ENCODE data around the gene MAN2B2.

MAN2B2 gene

DNA sequence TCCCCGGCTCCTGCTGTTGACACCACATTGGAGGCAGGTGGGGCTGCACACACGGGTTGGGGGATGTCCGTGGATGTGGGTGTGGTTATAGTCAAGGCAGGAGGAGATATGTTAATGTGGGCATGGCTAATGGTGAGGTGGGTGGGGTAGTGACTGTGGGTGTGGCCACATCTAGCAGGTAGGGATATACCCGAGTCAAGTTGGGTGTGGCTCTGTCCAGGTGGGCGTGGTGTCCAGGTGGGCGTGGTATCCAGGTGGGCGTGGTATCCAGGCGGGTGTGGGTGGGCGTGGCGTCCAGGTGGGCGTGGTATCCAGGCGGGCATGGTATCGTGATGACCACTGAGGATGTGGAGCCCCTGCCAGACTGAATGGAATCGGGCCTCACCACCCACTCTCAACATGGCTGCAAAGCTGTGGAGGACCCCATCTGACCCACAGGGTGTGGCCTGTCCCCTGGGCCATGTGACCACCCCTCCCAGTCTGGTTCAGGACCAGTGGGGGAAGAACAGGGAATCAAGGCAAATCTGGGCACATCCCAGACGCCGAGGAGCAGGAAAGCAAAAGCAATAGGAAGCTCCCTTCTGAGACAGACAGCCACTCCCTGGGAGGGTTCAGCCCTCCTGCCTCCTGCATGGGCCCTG, 21.0 kb downstream of the MAN2B2 start:
- DNase-seq = no peak

DNA sequence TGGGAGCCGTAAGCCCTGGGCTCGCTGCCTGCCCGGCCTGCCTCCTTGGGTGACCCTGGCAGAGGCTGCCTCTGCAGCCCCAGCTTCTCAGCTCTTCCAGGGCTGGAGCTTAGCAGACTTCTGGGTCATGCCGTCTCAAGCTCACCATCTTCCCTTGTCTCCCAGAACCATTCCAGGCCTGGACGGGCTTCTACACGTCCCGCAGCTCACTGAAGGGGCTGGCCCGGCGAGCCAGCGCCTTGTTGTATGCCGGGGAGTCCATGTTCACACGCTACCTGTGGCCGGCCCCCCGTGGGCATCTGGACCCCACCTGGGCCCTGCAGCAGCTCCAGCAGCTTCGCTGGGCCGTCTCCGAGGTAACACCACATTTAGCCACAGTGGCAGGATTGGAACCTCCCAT, 22.0 kb downstream of the MAN2B2 start:
- no peak for DNase-seq

DNA sequence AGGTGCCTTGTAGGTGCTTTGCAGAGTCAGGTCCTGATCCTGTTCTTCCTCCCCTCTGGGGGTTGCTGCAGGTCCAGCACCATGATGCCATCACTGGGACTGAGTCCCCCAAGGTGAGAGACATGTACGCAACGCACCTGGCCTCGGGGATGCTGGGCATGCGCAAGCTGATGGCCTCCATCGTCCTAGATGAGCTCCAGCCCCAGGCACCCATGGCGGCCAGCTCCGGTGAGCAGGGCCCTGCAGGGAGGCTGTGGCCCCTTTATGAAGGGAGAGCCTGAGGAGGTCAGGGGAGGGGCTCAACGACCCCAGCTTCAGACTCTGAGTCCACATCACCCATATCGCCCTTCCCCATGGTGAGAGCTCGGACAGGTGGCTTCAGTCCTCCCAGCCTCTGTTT, 23.1 kb downstream of the MAN2B2 start:
- DNase-seq = no peak

DNA sequence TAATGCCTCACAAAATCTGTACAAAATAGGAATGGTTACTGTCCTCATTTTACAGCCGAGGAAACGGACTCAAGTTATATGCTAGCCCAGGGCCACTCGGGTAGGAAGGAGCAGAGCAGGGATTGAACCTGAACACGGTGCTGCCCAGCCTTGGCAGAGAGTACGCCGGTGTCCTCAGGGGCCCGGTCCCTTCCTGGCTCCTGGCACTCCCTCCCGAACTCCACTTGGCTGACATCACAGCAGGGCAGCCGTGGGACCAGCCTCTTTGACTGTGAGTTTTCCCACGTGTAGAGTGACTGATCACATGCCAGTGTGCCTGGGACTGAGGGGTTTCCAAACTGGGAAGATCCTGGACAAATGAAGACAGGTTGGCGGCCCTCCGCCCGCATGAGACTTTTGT, 23.7 kb downstream of the MAN2B2 start:
- no peak for DNase-seq

DNA sequence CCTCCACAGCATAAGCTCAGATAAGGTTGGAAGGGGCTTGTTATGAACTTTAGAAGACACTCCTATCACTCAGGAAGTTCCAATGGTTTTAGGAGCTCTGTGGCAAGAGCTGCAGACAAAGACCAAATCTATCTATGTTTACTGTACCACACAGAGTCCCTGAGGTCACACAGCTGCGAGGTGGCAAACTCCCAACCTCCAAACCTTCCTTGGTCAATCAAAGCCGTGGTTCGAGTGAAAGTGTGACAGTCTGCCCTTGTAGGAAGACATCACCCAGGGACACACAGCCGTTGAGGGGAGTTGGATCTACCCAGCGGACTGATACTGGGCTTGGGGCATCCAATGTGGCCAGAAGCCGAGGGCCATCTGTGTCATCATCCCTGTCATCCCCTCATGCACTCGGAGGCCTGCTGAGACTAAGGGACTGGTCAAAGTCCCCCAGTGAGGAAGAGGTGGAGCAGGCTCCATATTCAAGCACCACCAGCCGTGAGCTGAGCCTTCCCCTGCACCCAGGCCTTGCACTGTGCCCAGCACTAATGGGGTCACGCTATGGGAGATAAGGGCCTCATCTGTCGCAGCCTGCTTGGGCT, 26.8 kb downstream of the MAN2B2 start:
- DNase-seq = no peak

DNA sequence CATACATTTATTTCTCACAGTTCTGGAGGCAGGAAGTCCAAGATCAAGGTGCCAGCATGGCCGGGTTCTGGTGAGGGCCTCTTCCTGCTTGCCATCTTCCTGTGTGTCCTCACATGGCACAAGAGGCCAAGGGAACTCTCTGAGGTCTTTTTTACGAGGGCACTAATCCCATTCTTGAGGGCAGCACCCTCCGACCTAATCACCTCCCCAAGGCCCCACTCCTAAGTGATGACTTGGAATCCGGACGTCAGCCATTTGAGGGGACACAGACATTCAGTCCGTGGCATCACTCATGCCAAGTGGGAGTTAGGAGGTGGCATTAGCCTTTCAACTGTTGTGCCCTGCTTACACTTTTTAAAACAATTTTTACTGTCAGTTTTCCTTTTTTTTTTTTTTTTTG, 27.3 kb downstream of the MAN2B2 start:
- DNase-seq = no peak

DNA sequence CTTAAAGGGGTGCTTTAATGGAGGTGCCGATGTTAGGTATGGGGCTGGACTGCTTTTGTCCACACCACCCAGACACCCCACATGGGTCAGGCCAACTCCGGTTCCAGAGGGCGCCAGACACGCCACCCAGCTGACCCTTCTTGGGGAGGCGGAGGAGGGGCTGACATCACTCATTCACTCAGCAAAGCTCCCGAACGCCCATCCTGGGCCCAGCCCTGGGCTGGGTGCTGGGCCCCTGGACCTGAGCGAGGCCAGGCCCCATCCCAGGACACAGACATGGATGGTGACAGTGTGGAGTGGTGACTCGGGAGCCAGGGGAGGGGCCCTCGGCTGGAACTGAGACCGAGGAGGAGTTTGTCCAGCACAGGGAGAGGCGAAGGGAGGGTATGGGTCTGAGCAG, 28.1 kb downstream of the MAN2B2 start:
- DNase-seq = no peak

DNA sequence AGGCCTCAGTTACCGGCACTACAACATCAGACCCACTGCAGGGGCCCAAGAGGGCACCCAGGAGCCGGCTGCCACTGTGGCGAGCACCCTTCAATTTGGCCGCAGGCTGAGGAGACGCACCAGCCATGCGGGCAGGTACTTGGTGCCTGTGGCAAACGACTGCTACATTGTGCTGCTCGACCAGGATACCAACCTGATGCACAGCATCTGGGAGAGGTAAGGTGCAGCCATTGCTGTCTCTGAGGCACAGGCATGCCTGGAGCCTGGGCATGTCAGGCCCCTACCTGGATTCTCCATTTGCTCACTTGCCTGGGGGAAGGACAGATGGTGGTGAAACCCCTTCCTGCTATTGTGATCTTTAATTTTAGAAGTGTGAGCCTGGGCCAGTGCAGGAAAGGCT, 30.1 kb downstream of the MAN2B2 start:
- DNase-seq = no peak

DNA sequence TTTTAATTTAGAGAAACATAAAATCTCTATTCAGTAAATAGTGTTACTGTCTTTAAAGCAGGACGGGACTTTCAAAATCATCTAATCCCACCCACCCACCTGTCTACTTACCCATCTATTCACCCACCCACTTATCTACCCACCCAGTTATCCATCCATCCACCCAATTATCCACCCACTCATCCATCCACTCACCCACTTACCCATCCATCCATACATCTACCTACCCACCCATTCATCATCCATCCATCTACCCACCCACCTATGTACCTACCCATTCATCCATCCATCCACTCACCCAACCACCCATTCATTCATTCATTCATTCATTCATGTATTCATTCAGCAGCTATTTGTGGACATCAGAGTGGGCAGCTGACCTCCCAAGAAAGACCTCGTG, 30.6 kb downstream of the MAN2B2 start:
- no peak for DNase-seq

DNA sequence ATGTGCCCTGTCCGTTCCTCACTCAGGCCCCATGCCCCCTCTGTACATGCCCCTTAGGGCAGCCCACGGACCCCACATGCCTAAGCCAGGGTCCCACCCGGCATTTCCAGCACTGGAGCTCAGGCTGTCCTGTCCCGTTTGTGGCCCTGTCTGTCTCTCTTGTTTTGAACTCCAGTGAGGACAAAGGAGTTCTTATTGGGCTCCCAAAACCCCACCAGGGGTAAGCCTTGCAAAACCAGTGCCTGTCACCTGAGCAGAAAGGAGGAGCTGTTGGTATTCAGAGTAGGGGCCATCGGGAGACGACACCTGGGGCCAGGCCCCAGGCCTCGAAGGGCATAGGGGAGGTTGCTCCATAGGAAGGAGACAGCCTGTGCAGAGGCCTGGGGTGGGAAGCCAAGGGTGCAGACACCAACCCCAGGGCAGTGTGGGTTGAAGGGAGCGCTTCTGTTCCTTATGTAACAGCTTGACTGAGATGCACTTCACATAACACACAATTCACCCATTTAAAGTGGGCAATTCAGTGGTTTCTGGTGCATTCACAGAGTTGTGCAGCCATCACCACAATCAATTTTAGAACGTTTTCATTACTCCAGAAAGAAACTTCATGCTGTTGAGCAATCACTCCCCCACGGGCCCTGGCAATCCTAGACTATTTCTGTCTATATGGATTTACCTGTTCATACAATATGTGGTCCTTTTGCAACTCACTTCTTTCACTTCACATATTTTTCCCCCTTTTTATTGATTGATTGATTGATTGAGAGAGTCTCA, 31.7 kb downstream of the MAN2B2 start:
- no peak for DNase-seq

DNA sequence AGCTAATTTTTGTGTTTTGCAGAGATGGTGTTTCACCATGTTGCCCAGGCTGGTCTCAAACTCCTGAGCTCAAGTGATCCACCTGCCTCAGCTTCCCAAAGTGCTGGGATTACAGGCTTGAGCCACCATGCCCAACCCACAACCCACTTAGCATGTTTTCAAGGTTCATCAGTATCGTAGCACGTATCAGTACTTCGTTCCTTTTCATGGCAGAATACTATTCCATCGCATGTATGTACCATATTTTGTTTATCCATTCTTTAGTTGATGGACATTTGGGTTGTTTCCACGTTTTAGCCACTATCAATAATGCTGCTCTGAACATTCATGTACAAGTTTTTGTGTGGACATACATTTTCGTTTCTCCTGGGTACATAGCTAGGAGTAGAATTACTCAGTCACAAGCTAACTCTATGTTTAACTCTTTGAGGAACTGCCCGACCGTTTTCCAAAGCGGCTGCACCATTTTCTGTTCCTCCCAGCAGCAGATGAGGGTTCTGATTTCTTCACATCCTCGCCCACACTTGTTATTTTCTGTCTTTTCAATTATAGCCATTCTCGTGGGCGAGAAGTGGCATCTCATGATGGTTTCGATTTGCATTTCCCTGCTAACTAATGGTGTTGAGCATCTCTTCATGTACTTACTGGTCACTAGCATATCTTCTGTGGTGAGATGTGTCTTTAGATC, 32.5 kb downstream of the MAN2B2 start:
- no peak for DNase-seq

DNA sequence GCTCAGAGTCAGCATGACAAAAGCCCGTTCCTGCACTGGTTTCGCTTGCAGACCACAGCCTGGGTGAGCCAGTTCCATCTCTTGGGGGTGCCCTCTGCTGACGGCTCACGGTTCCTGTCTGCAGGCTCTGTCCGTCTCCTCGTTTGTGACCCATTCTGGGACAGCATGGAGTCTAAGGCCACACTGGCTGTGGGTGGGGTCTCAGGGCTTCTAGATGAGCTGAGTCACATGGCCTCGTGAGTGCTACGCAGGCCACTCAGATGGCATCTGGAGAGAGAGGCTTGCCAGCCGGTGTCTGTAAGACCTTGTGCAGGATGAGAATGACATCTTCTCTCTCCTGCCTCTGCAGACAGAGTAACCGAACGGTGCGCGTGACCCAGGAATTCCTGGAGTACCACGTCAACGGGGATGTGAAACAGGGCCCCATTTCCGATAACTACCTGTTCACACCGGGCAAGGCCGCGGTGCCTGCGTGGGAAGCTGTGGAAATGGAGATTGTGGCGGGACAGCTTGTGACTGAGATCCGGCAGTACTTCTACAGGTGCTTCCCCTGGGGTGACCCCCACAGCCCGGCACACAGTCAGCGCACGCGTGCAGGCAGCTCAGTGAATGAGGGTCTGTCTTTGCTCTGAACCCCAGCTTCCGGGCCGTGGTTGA, 33.9 kb downstream of the MAN2B2 start:
- no peak for DNase-seq

DNA sequence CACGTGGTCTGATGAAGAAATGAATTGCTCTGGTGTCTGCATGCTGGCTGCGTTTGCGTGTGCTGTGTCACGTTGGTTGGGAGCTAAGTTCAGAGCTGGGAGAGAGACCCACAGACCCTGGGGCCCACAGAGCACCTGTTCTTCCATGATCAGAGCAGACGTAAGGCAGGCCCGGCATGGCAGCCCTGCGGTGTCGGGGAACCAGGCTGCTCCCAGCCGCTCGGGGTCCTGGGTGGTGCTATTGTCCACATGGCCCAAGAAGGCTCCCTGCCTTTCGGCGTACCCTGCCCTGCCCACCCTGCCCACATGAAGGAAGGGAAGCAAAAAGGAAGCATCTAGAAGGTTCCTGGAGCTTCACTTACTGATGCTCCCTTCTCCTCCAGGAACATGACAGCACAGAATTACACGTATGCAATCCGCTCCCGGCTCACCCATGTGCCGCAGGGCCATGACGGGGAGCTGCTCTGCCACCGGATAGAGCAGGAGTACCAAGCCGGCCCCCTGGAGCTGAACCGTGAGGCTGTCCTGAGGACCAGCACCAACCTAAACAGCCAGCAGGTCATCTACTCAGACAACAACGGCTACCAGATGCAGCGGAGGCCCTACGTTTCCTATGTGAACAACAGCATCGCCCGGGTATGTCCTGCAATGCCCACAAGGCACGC, 34.6 kb downstream of the MAN2B2 start:
- no peak for DNase-seq

DNA sequence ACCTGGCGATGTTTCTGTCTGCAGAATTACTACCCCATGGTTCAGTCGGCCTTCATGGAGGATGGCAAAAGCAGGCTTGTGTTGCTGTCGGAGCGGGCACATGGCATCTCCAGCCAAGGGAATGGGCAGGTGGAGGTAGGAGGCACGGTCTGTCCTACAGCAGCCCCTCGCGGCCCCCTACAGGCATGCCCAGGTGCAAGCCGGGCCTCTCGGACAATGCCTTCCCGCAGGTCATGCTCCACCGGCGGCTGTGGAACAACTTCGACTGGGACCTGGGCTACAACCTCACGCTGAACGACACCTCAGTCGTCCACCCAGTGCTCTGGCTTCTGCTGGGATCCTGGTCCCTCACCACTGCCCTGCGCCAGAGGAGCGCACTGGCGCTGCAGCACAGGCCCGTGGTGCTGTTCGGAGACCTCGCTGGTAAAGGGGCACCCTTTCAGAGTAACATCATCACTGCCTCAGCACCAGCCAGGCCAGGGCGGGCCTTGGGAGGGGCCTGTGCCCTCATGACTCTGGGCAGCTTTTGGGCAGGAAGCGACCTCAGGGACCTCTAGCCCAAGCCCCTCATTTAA, 36.0 kb downstream of the MAN2B2 start:
- DNase-seq = no peak

DNA sequence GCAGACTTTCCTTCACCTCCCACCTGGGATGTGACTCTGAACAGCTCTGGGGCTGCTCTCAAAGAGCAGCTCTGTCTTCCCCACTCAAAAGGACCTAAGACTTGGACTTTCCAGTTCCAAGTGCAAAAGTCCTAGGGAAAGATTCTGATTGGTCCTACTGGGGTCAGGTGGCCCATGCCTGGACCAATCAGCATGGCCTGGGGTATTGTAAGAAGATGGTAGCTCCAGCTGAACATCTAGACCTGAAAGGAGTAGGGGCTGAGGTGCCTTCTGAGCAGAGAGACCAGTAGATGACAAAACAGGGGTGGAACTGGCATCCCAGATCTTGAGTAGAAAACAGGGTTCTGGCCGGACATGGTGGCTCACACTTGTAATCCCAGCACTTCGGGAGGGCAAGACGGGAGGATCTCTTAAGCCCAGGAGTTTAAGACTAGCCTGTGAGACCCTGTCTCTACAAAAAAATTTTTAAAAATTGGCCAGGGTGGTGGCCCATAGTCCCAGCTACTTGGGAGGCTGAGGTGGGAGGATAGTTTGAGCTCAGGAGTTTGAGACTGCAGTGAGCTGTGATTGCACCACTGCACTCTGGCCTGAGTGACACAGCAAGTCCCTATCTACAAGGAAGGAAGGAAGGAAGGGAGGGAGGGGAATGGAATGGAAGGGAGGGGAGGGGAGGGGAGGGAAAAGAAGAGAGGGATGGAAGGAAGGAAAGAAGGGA, 38.1 kb downstream of the MAN2B2 start:
- DNase-seq = no peak

DNA sequence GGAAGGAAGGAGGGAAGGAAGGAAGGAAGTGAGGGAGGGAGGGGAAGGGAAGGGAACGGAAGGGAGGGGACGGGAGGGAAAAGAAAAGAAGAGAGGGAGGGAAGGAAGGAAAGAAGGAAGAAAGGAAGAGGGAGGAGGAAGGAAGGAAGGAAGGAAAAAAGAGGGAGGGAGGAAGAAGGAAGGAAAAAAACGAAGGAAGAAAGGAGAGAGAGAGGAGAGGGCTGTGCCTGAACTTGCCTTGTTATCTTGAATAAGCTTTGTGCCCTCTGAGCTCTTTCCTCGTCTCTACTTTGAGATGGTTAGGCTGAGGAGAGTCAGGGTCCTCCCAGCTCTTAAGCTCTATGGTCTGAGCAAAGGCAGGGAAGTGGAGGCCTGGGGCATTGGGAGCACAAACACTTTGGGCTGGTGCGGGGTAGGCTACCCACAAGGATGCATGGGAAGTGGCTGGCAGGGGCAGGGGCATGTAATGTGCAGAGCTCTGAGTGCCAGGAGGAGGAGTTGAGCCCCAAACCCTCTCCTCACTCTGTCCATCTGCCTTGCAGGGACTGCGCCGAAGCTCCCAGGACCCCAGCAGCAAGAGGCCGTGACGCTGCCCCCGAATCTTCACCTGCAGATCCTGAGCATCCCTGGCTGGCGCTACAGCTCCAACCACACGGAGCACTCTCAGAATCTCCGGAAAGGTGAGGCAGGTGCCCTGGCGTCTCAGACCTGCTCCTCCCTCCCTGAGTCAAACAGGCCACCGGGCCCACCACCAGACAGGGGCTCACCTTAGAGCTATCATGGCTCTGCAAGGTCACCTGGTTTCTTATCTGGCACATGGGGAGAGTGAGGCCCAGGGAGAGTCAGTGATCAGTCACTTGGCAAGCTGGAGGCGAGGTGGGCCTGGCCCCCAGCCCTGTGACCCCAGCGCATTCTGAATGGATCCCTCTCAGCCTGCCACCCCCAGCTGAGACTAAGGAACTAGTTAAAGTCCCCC, 39.0 kb downstream of the MAN2B2 start:
- DNase-seq = no peak

DNA sequence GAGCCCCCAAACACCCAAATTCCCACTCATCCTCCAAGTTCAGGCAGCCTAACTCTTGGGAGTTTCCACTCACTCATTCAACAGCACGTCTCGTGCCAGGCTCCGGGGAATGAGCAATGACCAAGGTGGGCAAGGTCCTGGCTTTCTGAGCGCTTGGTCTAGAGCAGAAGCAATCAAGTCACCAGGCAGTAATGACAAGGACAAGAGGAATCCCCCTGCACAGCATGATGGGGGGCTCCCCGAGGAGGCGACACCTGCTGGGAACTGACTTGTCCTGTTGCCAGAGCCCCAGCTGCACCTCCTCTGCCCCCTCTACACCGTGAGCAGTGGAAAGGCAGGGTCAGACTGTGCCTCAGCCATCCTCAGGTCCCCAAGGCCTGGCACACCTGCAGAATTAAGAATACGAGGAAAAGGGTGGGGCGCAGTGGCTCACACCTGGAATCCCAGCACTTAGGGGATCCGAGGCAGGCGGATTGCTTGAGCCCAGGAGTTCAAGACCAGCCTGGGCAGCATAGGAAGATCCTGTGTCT, 39.8 kb downstream of the MAN2B2 start:
- no peak for DNase-seq

DNA sequence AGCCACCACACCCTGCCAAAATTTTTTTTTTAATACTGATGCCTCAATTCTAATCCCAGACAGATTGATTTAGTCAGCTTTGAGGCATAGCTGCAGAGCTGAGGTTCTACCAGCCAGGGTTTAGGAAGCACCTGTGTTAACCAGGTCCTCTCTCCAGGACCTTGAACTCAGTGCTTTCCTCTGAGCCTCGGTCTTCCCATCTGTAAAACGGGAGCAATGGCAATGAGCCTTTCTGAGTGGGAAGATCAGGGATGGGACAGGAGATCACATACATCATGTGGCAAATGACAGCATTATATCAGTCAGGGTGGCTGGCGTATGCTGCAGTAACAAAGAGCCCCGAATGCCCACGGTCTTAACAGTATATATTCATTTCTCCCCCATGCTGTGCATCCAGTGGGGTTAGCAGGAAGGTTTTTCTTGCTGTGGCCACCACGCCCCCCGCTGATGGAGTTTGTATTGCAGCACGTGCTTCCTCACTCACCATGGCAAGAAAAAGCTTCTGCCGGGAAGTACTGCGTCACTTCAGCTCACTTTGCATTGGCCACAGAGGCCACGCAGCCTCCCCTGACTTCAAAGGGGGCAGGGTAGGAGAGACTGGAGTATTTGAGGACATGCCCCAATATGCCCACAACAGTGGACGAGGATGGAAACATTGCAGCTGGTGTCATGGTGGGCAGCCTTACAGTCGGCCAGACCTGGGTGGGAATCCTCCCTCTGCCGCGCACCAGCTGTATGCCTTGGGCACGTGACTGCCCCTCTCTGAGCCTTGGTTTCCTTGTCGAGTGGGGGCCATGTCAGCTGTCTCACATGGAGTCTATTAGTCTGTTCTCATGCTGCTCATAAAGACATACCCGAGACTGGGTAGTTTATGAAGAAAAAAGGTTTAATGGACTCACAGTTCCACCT, 41.4 kb downstream of the MAN2B2 start:
- no peak for DNase-seq

DNA sequence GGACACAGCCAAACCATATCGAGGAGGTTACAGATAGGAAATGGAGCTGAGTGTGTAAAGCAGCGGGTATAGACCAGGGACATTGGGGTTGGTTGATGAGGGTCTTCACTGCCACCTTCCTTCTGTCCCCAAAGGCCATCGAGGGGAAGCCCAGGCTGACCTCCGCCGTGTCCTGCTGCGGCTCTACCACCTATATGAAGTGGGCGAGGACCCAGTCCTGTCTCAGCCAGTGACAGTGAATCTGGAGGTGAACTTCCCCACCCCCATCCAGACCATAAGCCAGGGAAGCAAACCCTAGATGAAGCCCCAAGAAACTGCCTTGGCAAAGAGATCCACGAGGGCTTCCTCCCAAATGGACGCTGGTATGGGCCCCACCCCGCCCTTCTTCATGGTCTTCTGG, 42.3 kb downstream of the MAN2B2 start:
- no peak for DNase-seq
